HFFc6 (cell line): ENCODE data around the gene VPS37D. TPM values are rescaled to one million over a fixed set of nuclear protein-coding genes. Genes with fewer than 3 reads are reported as not detected.

Experiments used
- DNase-seq: peaks from one replicate; pipeline ENCODE4 v3.0.0-alpha.2; 2018
- H3K27ac Mint-ChIP-seq: 2 replicates; pipeline ENCODE4 v1.8.0; 2020; ENCODE audit warnings: mild to moderate bottlenecking, mixed read lengths
- H3K27me3 Mint-ChIP-seq: 2 replicates; pipeline ENCODE4 v1.8.0; 2021; ENCODE audit warnings: mild to moderate bottlenecking, moderate library complexity, mixed read lengths; ENCODE audit not compliant: insufficient read depth
- H3K36me3 Mint-ChIP-seq: 2 replicates; pipeline ENCODE4 v1.8.0; 2021; ENCODE audit warnings: low read depth, mixed read lengths
- H3K4me1 Mint-ChIP-seq: 2 replicates; pipeline ENCODE4 v1.8.0; 2020; ENCODE audit warnings: low read depth, mixed read lengths
- H3K4me3 Mint-ChIP-seq: 2 replicates; pipeline ENCODE4 v1.8.0; 2020; ENCODE audit warnings: mild to moderate bottlenecking, moderate library complexity, mixed read lengths
- H3K9me3 Mint-ChIP-seq: 2 replicates; pipeline ENCODE4 v1.8.0; 2020; ENCODE audit warnings: mild to moderate bottlenecking, mixed read lengths
- CTCF ChIP-seq: fragments of 200-600 bp; sonication (generic); IDR thresholded peaks from 2 replicates; pipeline ENCODE4 v1.5.0; 2021; ENCODE audit warnings: antibody characterized with exemption, mild to moderate bottlenecking
- total RNA-seq, 6 experiments: library from RNA; stranded (reverse); fragmentation: NEBNext Ultra II Directional; extraction: Animal tissue kit (Norgen Biotek cat#: 25700); gene quantifications; 2 replicates in 1 of 6; 3 replicates in 5 of 6; pipeline ENCODE4 v1.2.3, GENCODE V29; 2021

Gene VPS37D
- total RNA-seq, 6 experiments from 2014 or later = 2.4 to 3.1 (median 2.7) TPM

- no peaks in the 10 kb centered on the region; the same call in none of the 2 replicates for H3K4me1 Mint-ChIP-seq
- no peak overlapping the region for H3K27ac Mint-ChIP-seq
- H3K27me3 Mint-ChIP-seq = peaks cover 39% of the 10 kb centered on the region
- no peaks in the 10 kb centered on the region for H3K36me3 Mint-ChIP-seq
- no peak for TF ChIP-seq CTCF
- H3K9me3 Mint-ChIP-seq = no peaks in the 10 kb centered on the region
- H3K4me3 Mint-ChIP-seq = no peak overlapping the region
- DNase-seq = no peak
Observed at GRCh38 chr7:73628504-73628903, 39.1 kb upstream of the VPS37D start.

GRCh38 chr7:73631558-73631957 lies 36.1 kb upstream of the VPS37D start:
- H3K4me3 Mint-ChIP-seq = no peak overlapping the region

DNA sequence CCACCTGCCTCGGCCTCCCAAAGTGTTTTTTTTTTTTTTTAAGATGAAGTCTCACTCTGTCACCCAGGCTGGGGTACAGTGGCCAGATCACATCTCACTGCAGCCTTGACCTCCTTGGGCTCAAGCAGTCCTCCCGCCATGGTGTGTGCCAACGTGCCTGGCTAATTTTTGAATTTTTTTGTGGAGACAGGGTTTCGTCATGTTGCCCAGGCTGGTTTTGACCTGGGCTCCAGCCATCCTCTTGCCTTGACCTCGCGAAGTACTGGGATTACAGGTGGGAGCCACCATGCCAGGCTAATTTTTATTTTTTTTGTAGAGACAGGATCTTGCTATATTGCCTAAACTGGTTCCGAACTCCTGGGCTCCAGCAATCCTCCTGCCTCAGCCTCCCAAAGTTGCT lies 34.3 kb upstream of the VPS37D start:
- no peak for DNase-seq
- no peak for TF ChIP-seq CTCF
- H3K9me3 Mint-ChIP-seq = no peaks in the 10 kb centered on the region
- peaks cover 17% of the 10 kb centered on the region for H3K27me3 Mint-ChIP-seq
- H3K4me3 Mint-ChIP-seq = no peak overlapping the region
- H3K36me3 Mint-ChIP-seq = no peaks in the 10 kb centered on the region
- H3K4me1 Mint-ChIP-seq = peaks cover 18% of the 10 kb centered on the region
- H3K27ac Mint-ChIP-seq = no peak overlapping the region

More at GRCh38 chr7:73631558-73631957, 36.1 kb upstream of the VPS37D start:
- TF ChIP-seq CTCF = no peak
- H3K4me1 Mint-ChIP-seq = peaks cover 17% of the 10 kb centered on the region
- peaks cover 26% of the 10 kb centered on the region for H3K27me3 Mint-ChIP-seq
- no peaks in the 10 kb centered on the region for H3K36me3 Mint-ChIP-seq
- no peaks in the 10 kb centered on the region for H3K9me3 Mint-ChIP-seq
- DNase-seq = no peak
- no peak overlapping the region for H3K27ac Mint-ChIP-seq

- Mint-ChIP-seq H3K9me3 (no peaks in the 10 kb centered on the region), H3K4me3 (no peak overlapping the region), H3K36me3 (no peaks in the 10 kb centered on the region), H3K4me1 (peaks cover 18% of the 10 kb centered on the region), H3K27ac (no peak overlapping the region), H3K27me3 (peaks cover 14% of the 10 kb centered on the region)
- no peak for TF ChIP-seq CTCF
- DNase-seq = no peak
Observed at GRCh38 chr7:73633844-73634243, 33.8 kb upstream of the VPS37D start.

DNA sequence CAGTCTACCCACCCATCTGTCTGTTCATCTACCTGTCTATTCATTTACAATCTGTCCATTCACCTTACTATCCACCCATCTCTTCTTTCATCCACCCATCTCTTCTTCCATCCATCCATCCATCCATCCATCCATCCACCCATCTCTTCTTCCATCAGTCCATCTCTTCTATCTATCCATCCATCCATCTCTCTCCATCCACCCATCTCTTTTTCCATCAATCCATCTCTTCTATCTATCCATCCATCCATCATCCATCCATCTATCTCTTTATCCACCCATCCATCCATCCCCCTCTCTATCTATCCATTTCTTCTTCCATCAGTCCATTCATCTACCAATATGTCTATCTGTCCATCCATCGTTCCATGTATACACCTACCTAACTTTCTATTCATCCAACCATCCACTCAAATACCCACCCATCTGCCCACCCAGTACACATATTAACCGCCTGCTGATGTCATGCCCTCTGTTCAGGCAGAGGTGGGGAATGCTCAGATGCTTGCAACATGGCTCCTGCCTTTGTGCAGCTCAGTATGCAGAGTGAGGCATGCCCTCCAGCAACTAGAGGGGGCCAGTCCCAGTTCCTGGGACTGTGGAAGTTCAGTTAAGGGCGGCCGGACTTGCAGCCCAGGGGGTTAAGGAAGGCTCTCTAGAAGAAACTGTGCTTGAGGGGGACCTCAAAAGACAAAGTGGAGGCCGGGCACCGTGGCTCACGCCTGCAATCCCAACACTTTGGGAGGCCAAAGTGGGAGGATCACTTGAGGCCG lies 32.0 kb upstream of the VPS37D start:
- Mint-ChIP-seq H3K4me1 (peaks cover 18% of the 10 kb centered on the region), H3K4me3 (no peak overlapping the region), H3K36me3 (no peaks in the 10 kb centered on the region), H3K9me3 (no peaks in the 10 kb centered on the region), H3K27me3 (peaks cover 18% of the 10 kb centered on the region), H3K27ac (no peak overlapping the region)
- no peak for TF ChIP-seq CTCF
- no peak for DNase-seq
